ENCODE results near the gene YAE1. TPM values are rescaled to one million over a fixed set of nuclear protein-coding genes. Genes with fewer than 3 reads are reported as not detected.

The YAE1 gene
- total and polyA plus RNA-seq, 4 experiments from 2014 or later: 13.1 to 27.5 (median 20.6) TPM

DNA sequence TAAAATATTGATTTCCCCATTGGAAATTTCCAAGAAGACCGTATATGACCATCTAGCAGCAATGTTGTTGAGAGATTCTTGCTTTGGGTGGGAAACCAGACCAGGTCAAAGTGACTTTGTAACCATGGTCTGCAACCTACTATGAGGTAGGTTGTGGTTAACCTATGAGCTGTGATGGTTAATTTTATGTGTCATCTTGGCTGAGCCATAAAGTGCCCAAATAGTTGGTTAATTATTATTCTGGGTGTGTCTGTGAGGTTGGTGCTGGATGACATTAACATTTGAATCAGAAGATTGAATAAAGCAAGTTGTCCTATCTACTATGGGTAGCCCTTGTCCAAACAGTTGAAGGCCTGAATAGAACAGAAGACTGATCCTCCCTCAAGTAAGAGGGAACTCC, 38.9 kb downstream of the YAE1 start:
- peak overlapping the region in 1 of 8 donors; percentile 63 for H3K4me3 Mint-ChIP-seq
- intact Hi-C loops (cut with micrococcal nuclease): no loop called here
- H3K9me3 ChIP-seq (ENCODE audit: control insufficient read depth in 1 of 2, low read length in 2 of 2): no peaks in the 10 kb centered on the region
- CTCF ChIA-PET (ENCODE audit: partially characterized antibody): interaction anchor here (1.0 to 2.4 kb wide), 5 partner anchors 11 to 140 kb away, joined by 3 to 17 read pairs (median 3); no protein-coding TSS in a partner anchor
- H3K9me3 Mint-ChIP-seq: peaks cover 0 to 2% (median 0%) of the 10 kb centered on the region in 8 donors
- no peak for DNase-seq
- no peaks in the 10 kb centered on the region for H3K36me3 ChIP-seq (ENCODE audit: insufficient read depth, low read length)
- H3K27ac Mint-ChIP-seq: peak overlapping the region in 3 of 7 donors; percentile 38 to 83 (median 66)
- POLR2A ChIA-PET (ENCODE audit: partially characterized antibody): interaction anchor here (1.4 to 1.6 kb wide), 4 partner anchors 12 to 25 kb away, joined by 4 to 8 read pairs (median 6); partner anchors contain the start of gene RALA
- H3K4me3 ChIP-seq (ENCODE audit: low read length in 2 of 2): no peak overlapping the region
- H3K27ac ChIP-seq (ENCODE audit: low read depth, low read length): no peak overlapping the region
- no peaks in the 10 kb centered on the region for H3K36me3 Mint-ChIP-seq
- no peaks in the 10 kb centered on the region for H3K27me3 ChIP-seq (ENCODE audit: insufficient read depth, low read length)
- H3K4me1 ChIP-seq (ENCODE audit: insufficient read depth, low read length): peaks cover 44% of the 10 kb centered on the region
- H3K4me1 Mint-ChIP-seq: peaks cover 31 to 65% (median 43%) of the 10 kb centered on the region in 4 donors
- peaks cover 3 to 7% of the 10 kb centered on the region in 2 donors for H3K27me3 Mint-ChIP-seq

DNA sequence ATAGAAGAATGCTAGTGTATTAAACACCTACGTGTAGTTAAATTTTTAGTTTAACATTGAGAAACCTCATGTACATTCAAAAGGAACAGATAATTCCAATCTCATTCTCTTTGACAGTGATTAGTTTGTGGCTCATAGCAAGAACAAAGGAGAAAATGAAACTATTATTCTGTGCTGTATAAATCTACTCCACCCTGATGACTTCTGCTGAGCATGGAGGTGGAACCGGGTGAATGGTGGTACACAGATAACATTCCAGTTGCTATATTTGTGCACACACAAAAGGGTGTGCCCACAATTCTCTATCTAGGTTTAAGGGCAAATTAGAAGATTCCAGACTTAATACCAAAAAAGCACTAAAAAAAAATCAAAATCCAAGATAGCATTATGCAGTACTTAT, 40.1 kb downstream of the YAE1 start:
- Histone ChIP-seq H3K36me3 (ENCODE audit: insufficient read depth, low read length) (no peaks in the 10 kb centered on the region), H3K27ac (ENCODE audit: low read depth, low read length) (no peak overlapping the region), H3K9me3 (ENCODE audit: control insufficient read depth in 1 of 2, low read length in 2 of 2) (no peaks in the 10 kb centered on the region), H3K4me1 (ENCODE audit: insufficient read depth, low read length) (peaks cover 44% of the 10 kb centered on the region), H3K27me3 (ENCODE audit: insufficient read depth, low read length) (no peaks in the 10 kb centered on the region), H3K4me3 (ENCODE audit: low read length in 2 of 2) (no peak overlapping the region)
- DNase-seq: no peak
- Mint-ChIP-seq H3K4me3 (peak overlapping the region in 6 of 8 donors; percentile 29 to 69 (median 42)), H3K4me1 (peaks cover 31 to 65% (median 44%) of the 10 kb centered on the region in 4 donors), H3K27ac (peak overlapping the region; percentile 38 to 86 (median 79)), H3K36me3 (no peaks in the 10 kb centered on the region), H3K27me3 (peaks cover 7 to 12% of the 10 kb centered on the region in 2 donors), H3K9me3 (peaks cover 0 to 2% (median 0%) of the 10 kb centered on the region in 8 donors)
- intact Hi-C loops (cut with micrococcal nuclease): loop anchor here (2.0 kb wide), 2 partner anchors 14 kb away; no protein-coding TSS in a partner anchor
- POLR2A ChIA-PET (ENCODE audit: partially characterized antibody): interaction anchor here (1.4 to 1.5 kb wide), 3 partner anchors 13 to 127 kb away, joined by 3 to 8 read pairs (median 8); partner anchors contain the start of gene RALA
- CTCF ChIA-PET (ENCODE audit: partially characterized antibody): interaction anchor here (1.5 to 2.4 kb wide), 2 partner anchors 17 to 26 kb away, joined by 3 to 17 read pairs; no protein-coding TSS in a partner anchor

DNA sequence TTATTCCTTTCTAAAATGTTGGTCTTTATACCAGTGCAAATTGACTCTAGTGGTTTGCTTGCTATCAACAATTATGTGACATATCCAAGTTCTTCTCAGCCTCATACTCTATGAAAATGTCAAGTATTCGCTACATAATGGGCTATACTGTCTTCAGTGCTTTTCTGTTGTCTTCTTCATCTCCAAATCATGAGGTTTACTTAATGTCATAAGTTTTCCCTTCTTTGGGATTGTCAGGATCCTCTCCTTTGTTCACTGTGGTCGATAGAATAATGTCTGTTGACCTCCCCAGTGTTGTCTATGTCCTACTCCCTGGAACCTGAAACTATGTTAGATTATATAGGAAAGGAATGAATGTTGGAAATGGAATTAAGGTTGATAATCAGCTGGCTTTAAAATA, 40.7 kb downstream of the YAE1 start:
- intact Hi-C loops (cut with micrococcal nuclease): loop anchor here (2.0 kb wide), 2 partner anchors 14 kb away; no protein-coding TSS in a partner anchor
- Histone ChIP-seq H3K4me1 (ENCODE audit: insufficient read depth, low read length) (peaks cover 44% of the 10 kb centered on the region), H3K4me3 (ENCODE audit: low read length in 2 of 2) (no peak overlapping the region), H3K36me3 (ENCODE audit: insufficient read depth, low read length) (no peaks in the 10 kb centered on the region), H3K27ac (ENCODE audit: low read depth, low read length) (no peak overlapping the region), H3K27me3 (ENCODE audit: insufficient read depth, low read length) (no peaks in the 10 kb centered on the region), H3K9me3 (ENCODE audit: control insufficient read depth in 1 of 2, low read length in 2 of 2) (no peaks in the 10 kb centered on the region)
- Mint-ChIP-seq H3K4me1 (peaks cover 31 to 63% (median 44%) of the 10 kb centered on the region in 4 donors), H3K9me3 (peaks cover 0 to 2% (median 0%) of the 10 kb centered on the region in 8 donors), H3K27ac (peak overlapping the region in 3 of 7 donors; percentile 26 to 38 (median 33)), H3K4me3 (peak overlapping the region in 1 of 8 donors; percentile 23), H3K36me3 (no peaks in the 10 kb centered on the region), H3K27me3 (peaks cover 7 to 12% of the 10 kb centered on the region in 2 donors)
- ChIA-PET POLR2A (ENCODE audit: partially characterized antibody) (no interaction called here), CTCF (ENCODE audit: partially characterized antibody) (interaction anchor here (1.5 kb wide), 1 partner anchor 18 kb away, joined by 3 read pairs; no protein-coding TSS in a partner anchor)
- DNase-seq: no peak

DNA sequence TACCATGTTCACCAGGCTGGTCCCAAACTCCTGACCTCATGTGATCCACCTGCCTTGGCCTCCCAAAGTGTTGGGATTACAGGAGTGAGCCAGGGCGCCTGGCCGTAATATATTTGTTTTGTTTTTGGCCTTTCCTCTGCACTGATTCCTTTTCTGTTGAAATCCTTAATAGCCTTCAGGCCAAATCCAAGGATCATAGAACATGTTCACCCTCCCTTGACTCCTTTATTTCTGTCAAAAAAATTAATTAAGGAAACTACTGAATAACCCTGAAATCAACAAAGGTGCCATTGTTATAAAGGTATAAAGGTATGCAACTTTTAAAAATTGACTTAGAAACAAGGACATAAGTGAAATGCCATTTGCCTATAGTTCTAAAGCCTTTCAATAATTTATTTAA, 41.7 kb downstream of the YAE1 start:
- Mint-ChIP-seq H3K36me3 (no peaks in the 10 kb centered on the region), H3K9me3 (peaks cover 0 to 2% (median 0%) of the 10 kb centered on the region in 8 donors), H3K27ac (peak overlapping the region in 1 of 7 donors; percentile 32), H3K4me1 (peaks cover 31 to 59% (median 44%) of the 10 kb centered on the region in 4 donors), H3K4me3 (peak overlapping the region in 4 of 8 donors; percentile 3 to 56 (median 16)), H3K27me3 (peaks cover 12 to 16% of the 10 kb centered on the region in 2 donors)
- no peaks in the 10 kb centered on the region for H3K9me3 ChIP-seq (ENCODE audit: control insufficient read depth in 1 of 2, low read length in 2 of 2)
- H3K27me3 ChIP-seq (ENCODE audit: insufficient read depth, low read length): no peaks in the 10 kb centered on the region
- H3K4me3 ChIP-seq (ENCODE audit: low read length in 2 of 2): no peak overlapping the region
- POLR2A ChIA-PET (ENCODE audit: partially characterized antibody): no interaction called here
- DNase-seq: no peak
- CTCF ChIA-PET (ENCODE audit: partially characterized antibody): no interaction called here
- intact Hi-C loops (cut with micrococcal nuclease): loop anchor here (2.0 kb wide), 3 partner anchors 13 to 27 kb away; no protein-coding TSS in a partner anchor
- no peak overlapping the region for H3K27ac ChIP-seq (ENCODE audit: low read depth, low read length)
- H3K4me1 ChIP-seq (ENCODE audit: insufficient read depth, low read length): peaks cover 44% of the 10 kb centered on the region
- no peaks in the 10 kb centered on the region for H3K36me3 ChIP-seq (ENCODE audit: insufficient read depth, low read length)

DNA sequence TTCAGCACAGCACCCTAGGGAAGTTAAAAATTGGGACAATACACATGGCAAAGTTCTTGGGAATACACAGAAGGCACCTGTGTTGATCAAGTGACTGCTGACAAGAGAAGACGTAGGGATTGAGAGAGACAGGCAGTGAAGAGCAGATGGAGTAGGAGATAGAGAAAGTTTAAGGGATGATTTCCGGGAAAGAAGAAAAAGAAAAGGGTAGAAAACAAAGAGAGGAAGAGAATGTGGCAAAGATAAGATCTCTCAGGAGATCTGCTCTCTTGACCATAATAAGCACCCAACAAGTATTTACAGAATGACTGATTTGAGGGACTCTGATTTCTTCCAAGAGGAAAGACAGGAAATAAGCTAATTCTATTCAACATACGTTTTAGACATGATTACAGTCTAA, 42.1 kb downstream of the YAE1 start:
- POLR2A ChIA-PET (ENCODE audit: partially characterized antibody): no interaction called here
- H3K4me3 Mint-ChIP-seq: peak overlapping the region in 6 of 8 donors; percentile 3 to 56 (median 14)
- H3K27me3 Mint-ChIP-seq: peaks cover 12 to 20% of the 10 kb centered on the region in 2 donors

DNA sequence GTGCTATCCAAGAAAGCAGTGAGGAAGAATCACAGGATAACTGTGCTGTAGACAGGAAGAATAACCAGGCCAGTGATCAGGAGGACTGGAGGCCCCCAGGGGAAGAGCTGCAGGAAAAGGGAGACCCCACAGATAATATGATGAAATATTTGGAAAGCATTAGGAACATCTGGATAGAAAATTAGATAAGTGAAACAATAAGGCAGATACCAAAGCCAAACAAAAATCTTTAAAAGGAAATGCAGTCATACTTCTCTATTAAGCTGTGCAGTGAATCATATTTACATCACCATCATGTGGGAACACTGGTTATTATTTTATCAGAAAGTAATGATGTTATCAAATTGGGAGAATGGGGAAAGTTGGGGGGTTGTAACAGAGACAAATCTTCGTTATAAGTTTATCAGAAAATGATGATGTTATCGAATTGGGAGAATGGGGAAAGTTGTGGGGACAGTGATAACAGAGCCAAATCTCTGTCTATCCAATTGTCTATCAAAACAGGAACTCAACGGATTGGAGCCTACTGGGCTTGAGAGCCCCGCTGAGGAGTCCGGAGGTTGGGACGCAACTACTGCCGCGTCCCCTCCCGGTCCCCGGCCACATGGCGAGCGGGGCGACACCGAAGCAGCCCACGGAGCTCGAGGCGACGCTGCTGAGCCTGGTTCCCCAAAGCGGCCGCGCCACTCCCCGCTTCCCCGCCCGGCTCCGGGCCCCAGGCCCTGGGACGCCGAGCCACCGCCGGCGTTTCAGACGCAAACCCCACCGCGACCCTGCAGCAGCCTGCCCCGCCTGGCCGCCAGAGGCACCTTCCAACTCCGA, 43.1 kb downstream of the YAE1 start:
- Mint-ChIP-seq H3K27me3 (peaks cover 16 to 25% of the 10 kb centered on the region in 2 donors), H3K4me3 (peak overlapping the region; percentile 36 to 71 (median 61))

More for the DNA sequence above, 42.1 kb downstream of the YAE1 start:
- H3K4me1 Mint-ChIP-seq: peaks cover 31 to 59% (median 44%) of the 10 kb centered on the region in 4 donors
- H3K27ac ChIP-seq (ENCODE audit: low read depth, low read length): no peak overlapping the region
- H3K27me3 ChIP-seq (ENCODE audit: insufficient read depth, low read length): no peaks in the 10 kb centered on the region
- H3K36me3 ChIP-seq (ENCODE audit: insufficient read depth, low read length): no peaks in the 10 kb centered on the region
- peaks cover 44% of the 10 kb centered on the region for H3K4me1 ChIP-seq (ENCODE audit: insufficient read depth, low read length)
- DNase-seq: no peak
- no peak overlapping the region for H3K4me3 ChIP-seq (ENCODE audit: low read length in 2 of 2)
- peaks cover 0 to 2% (median 0%) of the 10 kb centered on the region in 8 donors for H3K9me3 Mint-ChIP-seq
- CTCF ChIA-PET (ENCODE audit: partially characterized antibody): interaction anchor here (1.2 to 1.4 kb wide), 2 partner anchors 11 to 28 kb away, joined by 3 to 9 read pairs; no protein-coding TSS in a partner anchor
- H3K36me3 Mint-ChIP-seq: no peaks in the 10 kb centered on the region
- H3K9me3 ChIP-seq (ENCODE audit: control insufficient read depth in 1 of 2, low read length in 2 of 2): no peaks in the 10 kb centered on the region
- H3K27ac Mint-ChIP-seq: peak overlapping the region in 3 of 7 donors; percentile 1 to 32 (median 8)
- intact Hi-C loops (cut with micrococcal nuclease): loop anchor here (2.0 kb wide), 1 partner anchor 27 kb away; no protein-coding TSS in a partner anchor

More for the DNA sequence above, 43.1 kb downstream of the YAE1 start:
- Histone ChIP-seq H3K4me3 (ENCODE audit: low read length in 2 of 2) (no peak overlapping the region), H3K36me3 (ENCODE audit: insufficient read depth, low read length) (no peaks in the 10 kb centered on the region), H3K4me1 (ENCODE audit: insufficient read depth, low read length) (peaks cover 44% of the 10 kb centered on the region), H3K27ac (ENCODE audit: low read depth, low read length) (no peak overlapping the region), H3K9me3 (ENCODE audit: control insufficient read depth in 1 of 2, low read length in 2 of 2) (no peaks in the 10 kb centered on the region), H3K27me3 (ENCODE audit: insufficient read depth, low read length) (no peaks in the 10 kb centered on the region)
- no peak for DNase-seq
- Mint-ChIP-seq H3K27ac (peak overlapping the region in 6 of 7 donors; percentile 11 to 77 (median 34)), H3K9me3 (peaks cover 0 to 2% (median 0%) of the 10 kb centered on the region in 8 donors), H3K36me3 (no peaks in the 10 kb centered on the region), H3K4me1 (peaks cover 26 to 51% (median 35%) of the 10 kb centered on the region in 4 donors)
- intact Hi-C loops (cut with micrococcal nuclease): loop anchor here (2.0 kb wide), 1 partner anchor 29 kb away; no protein-coding TSS in a partner anchor
- CTCF ChIA-PET (ENCODE audit: partially characterized antibody): interaction anchor here (1.2 to 1.7 kb wide), 4 partner anchors 10 to 136 kb away, joined by 3 to 9 read pairs (median 4); no protein-coding TSS in a partner anchor
- POLR2A ChIA-PET (ENCODE audit: partially characterized antibody): interaction anchor here (1.8 kb wide), 1 partner anchor 14 kb away, joined by 13 read pairs; the partner anchor contains the start of gene RALA
